Erythroblast (primary cell): Measurements from ENCODE around the gene MFRP.

Source experiments
- GATA1 ChIP-seq: IDR thresholded peaks from 2 replicates; pipeline ENCODE4 v1.6.1; 2011; ENCODE audit warnings: low read depth, mild to moderate bottlenecking, control low read depth, low read length, moderate library complexity
- POLR2A ChIP-seq: IDR thresholded peaks from 2 replicates; pipeline ENCODE4 v1.6.1; 2011; ENCODE audit warnings: mild to moderate bottlenecking, low read length

DNA sequence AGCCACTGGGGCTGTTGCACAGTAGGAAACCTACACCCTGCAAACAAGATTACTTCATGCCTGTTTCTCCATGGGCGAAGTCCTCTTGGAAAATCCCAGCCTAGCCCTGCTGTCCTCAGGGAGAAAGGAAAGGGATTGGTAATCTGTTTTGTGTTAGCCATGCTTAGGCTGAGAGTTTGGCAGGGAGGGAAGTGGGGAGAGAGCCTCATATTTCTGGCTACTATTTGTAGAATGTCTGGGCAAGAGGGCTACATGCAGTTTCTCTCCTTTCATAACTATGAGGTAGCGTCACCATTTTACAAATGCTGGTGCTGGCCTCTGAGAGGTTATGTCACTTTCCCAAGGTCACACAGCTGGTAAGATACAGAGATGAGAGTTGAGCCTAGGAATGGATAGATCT, 737 bp upstream of the MFRP start:
- TF ChIP-seq POLR2A (no peak), GATA1 (no peak)
